ENCODE data around the gene SCMH1.

SCMH1 gene

GRCh38 chr1:41242342-41243078, 404 bp upstream of the SCMH1 start:
- H3F3A ChIP-seq (ENCODE audit: insufficient read depth, low read length) = peaks cover 9% of the 10 kb centered on the region
- H3K9me3 ChIP-seq (ENCODE audit: low read length) = no peaks in the 10 kb centered on the region
- peak overlapping the region; percentile 64 for H3K4me2 ChIP-seq (ENCODE audit: low read length)
- no peak for TF ChIP-seq CTCF (IDR thresholded peaks at IDR 0.05; ENCODE audit: low read length)
- no peak for TF ChIP-seq EZH2 (IDR thresholded peaks at IDR 0.05; ENCODE audit: borderline replicate concordance, low read length)
- no peak overlapping the region for H2AFZ ChIP-seq (ENCODE audit: low read length)
- H3K4me1 ChIP-seq (ENCODE audit: insufficient read depth, low read length, severe bottlenecking) = peaks cover 27% of the 10 kb centered on the region
- no peaks in the 10 kb centered on the region for H3K27me3 ChIP-seq (ENCODE audit: insufficient read depth, low read length)
- H4K20me1 ChIP-seq (ENCODE audit: insufficient read depth, low read length) = no peaks in the 10 kb centered on the region
- H3K36me3 ChIP-seq (ENCODE audit: insufficient read depth, low read length) = no peaks in the 10 kb centered on the region
- H3K9me2 ChIP-seq (ENCODE audit: low read depth, low read length) = no peaks in the 10 kb centered on the region
- peak overlapping the region; percentile 64 for H3K4me3 ChIP-seq (ENCODE audit: low read depth, low read length, poor library complexity, severe bottlenecking)
- peak overlapping the region; percentile 57 for H3K27ac ChIP-seq (ENCODE audit: low read depth, low read length, poor library complexity, severe bottlenecking)
- H3K79me2 ChIP-seq (ENCODE audit: insufficient read depth, low read length) = no peaks in the 10 kb centered on the region; the same call in 1 of the 2 replicates
- peak overlapping the region; percentile 64 for H3K9ac ChIP-seq (ENCODE audit: low read length)

- Histone ChIP-seq H3K27ac (ENCODE audit: low read depth, low read length, poor library complexity, severe bottlenecking) (peak overlapping the region; percentile 60), H3F3A (ENCODE audit: insufficient read depth, low read length) (peaks cover 9% of the 10 kb centered on the region), H3K9ac (ENCODE audit: low read length) (peak overlapping the region; percentile 77), H3K4me1 (ENCODE audit: insufficient read depth, low read length, severe bottlenecking) (peaks cover 27% of the 10 kb centered on the region), H3K9me3 (ENCODE audit: low read length) (no peaks in the 10 kb centered on the region), H2AFZ (ENCODE audit: low read length) (no peak overlapping the region), H3K79me2 (ENCODE audit: insufficient read depth, low read length) (no peaks in the 10 kb centered on the region; the same call in 1 of the 2 replicates), H3K36me3 (ENCODE audit: insufficient read depth, low read length) (no peaks in the 10 kb centered on the region), H3K4me3 (ENCODE audit: low read depth, low read length, poor library complexity, severe bottlenecking) (peak overlapping the region; percentile 77), H3K4me2 (ENCODE audit: low read length) (peak overlapping the region; percentile 70), H3K9me2 (ENCODE audit: low read depth, low read length) (no peaks in the 10 kb centered on the region), H3K27me3 (ENCODE audit: insufficient read depth, low read length) (no peaks in the 10 kb centered on the region), H4K20me1 (ENCODE audit: insufficient read depth, low read length) (no peaks in the 10 kb centered on the region)
- TF ChIP-seq CTCF (IDR thresholded peaks at IDR 0.05; ENCODE audit: low read length) (no peak), EZH2 (IDR thresholded peaks at IDR 0.05; ENCODE audit: borderline replicate concordance, low read length) (no peak)
Observed at GRCh38 chr1:41241354-41241748, 755 bp downstream of the SCMH1 start.

- H3K79me2 ChIP-seq (ENCODE audit: insufficient read depth, low read length) = peaks cover 3% of the 10 kb centered on the region; the same call in 1 of the 2 replicates
Observed at GRCh38 chr1:41240781-41241353, 1.2 kb downstream of the SCMH1 start.

More at GRCh38 chr1:41240781-41241353, 1.2 kb downstream of the SCMH1 start:
- peaks cover 27% of the 10 kb centered on the region for H3K4me1 ChIP-seq (ENCODE audit: insufficient read depth, low read length, severe bottlenecking)
- no peaks in the 10 kb centered on the region for H3K9me3 ChIP-seq (ENCODE audit: low read length)
- peak overlapping the region; percentile 70 for H3K4me2 ChIP-seq (ENCODE audit: low read length)
- H3F3A ChIP-seq (ENCODE audit: insufficient read depth, low read length) = peaks cover 9% of the 10 kb centered on the region
- peak overlapping the region; percentile 77 for H3K4me3 ChIP-seq (ENCODE audit: low read depth, low read length, poor library complexity, severe bottlenecking)
- no peaks in the 10 kb centered on the region for H3K9me2 ChIP-seq (ENCODE audit: low read depth, low read length)
- peak overlapping the region; percentile 60 for H3K27ac ChIP-seq (ENCODE audit: low read depth, low read length, poor library complexity, severe bottlenecking)
- H3K9ac ChIP-seq (ENCODE audit: low read length) = peak overlapping the region; percentile 77
- H3K27me3 ChIP-seq (ENCODE audit: insufficient read depth, low read length) = no peaks in the 10 kb centered on the region
- no peaks in the 10 kb centered on the region for H3K36me3 ChIP-seq (ENCODE audit: insufficient read depth, low read length)
- TF ChIP-seq EZH2 (IDR thresholded peaks at IDR 0.05; ENCODE audit: borderline replicate concordance, low read length) (no peak), CTCF (IDR thresholded peaks at IDR 0.05; ENCODE audit: low read length) (no peak)
- no peaks in the 10 kb centered on the region for H4K20me1 ChIP-seq (ENCODE audit: insufficient read depth, low read length)
- H2AFZ ChIP-seq (ENCODE audit: low read length) = no peak overlapping the region
